ENCODE data around the gene ADRB2.

ADRB2 gene

GRCh38 chr5:148836272-148837250 is 10.2 kb downstream of the ADRB2 start:
- Histone ChIP-seq H3K36me3 (ENCODE audit: insufficient read depth, low read depth, low read length) (no peaks in the 10 kb centered on the region), H3K9ac (ENCODE audit: low read depth, low read length) (no peak overlapping the region), H3K4me3 (ENCODE audit: low read length) (no peak overlapping the region)

GRCh38 chr5:148837383-148837782 is 11.0 kb downstream of the ADRB2 start:
- Histone ChIP-seq H3K9me3 (ENCODE audit: insufficient read depth, low read depth, low read length) (no peaks in the 10 kb centered on the region), H3K36me3 (ENCODE audit: insufficient read depth, low read depth, low read length) (no peaks in the 10 kb centered on the region), H3K27me3 (ENCODE audit: insufficient read depth, low read length) (no peaks in the 10 kb centered on the region), H3K4me3 (ENCODE audit: low read length) (no peak overlapping the region), H3K4me1 (ENCODE audit: insufficient read depth, low read length) (no peaks in the 10 kb centered on the region), H3K27ac (ENCODE audit: low read length) (no peak overlapping the region), H3K9ac (ENCODE audit: low read depth, low read length) (no peak overlapping the region)

More at GRCh38 chr5:148836272-148837250, 10.2 kb downstream of the ADRB2 start:
- Histone ChIP-seq H3K4me1 (ENCODE audit: insufficient read depth, low read length) (no peaks in the 10 kb centered on the region), H3K9me3 (ENCODE audit: insufficient read depth, low read depth, low read length) (no peaks in the 10 kb centered on the region), H3K27me3 (ENCODE audit: insufficient read depth, low read length) (no peaks in the 10 kb centered on the region), H3K27ac (ENCODE audit: low read length) (no peak overlapping the region)

GRCh38 chr5:148838357-148838756 is 11.9 kb downstream of the ADRB2 start:
- no peak overlapping the region for H3K4me3 ChIP-seq (ENCODE audit: low read length)
- H3K27me3 ChIP-seq (ENCODE audit: insufficient read depth, low read length), result no peaks in the 10 kb centered on the region
- H3K27ac ChIP-seq (ENCODE audit: low read length), result no peak overlapping the region
- no peaks in the 10 kb centered on the region for H3K4me1 ChIP-seq (ENCODE audit: insufficient read depth, low read length)
- H3K9me3 ChIP-seq (ENCODE audit: insufficient read depth, low read depth, low read length), result no peaks in the 10 kb centered on the region
- no peaks in the 10 kb centered on the region for H3K36me3 ChIP-seq (ENCODE audit: insufficient read depth, low read depth, low read length)
- no peak overlapping the region for H3K9ac ChIP-seq (ENCODE audit: low read depth, low read length)

- no peak overlapping the region for H3K9ac ChIP-seq (ENCODE audit: low read depth, low read length)
- H3K36me3 ChIP-seq (ENCODE audit: insufficient read depth, low read depth, low read length), result no peaks in the 10 kb centered on the region
- H3K9me3 ChIP-seq (ENCODE audit: insufficient read depth, low read depth, low read length), result no peaks in the 10 kb centered on the region
- no peaks in the 10 kb centered on the region for H3K27me3 ChIP-seq (ENCODE audit: insufficient read depth, low read length)
- no peak overlapping the region for H3K4me3 ChIP-seq (ENCODE audit: low read length)
- H3K4me1 ChIP-seq (ENCODE audit: insufficient read depth, low read length), result no peaks in the 10 kb centered on the region
- no peak overlapping the region for H3K27ac ChIP-seq (ENCODE audit: low read length)
Measured at GRCh38 chr5:148839960-148840359, 13.5 kb downstream of the ADRB2 start.

- Histone ChIP-seq H3K4me1 (ENCODE audit: insufficient read depth, low read length) (no peaks in the 10 kb centered on the region), H3K9me3 (ENCODE audit: insufficient read depth, low read depth, low read length) (no peaks in the 10 kb centered on the region), H3K4me3 (ENCODE audit: low read length) (no peak overlapping the region), H3K27ac (ENCODE audit: low read length) (no peak overlapping the region), H3K9ac (ENCODE audit: low read depth, low read length) (no peak overlapping the region), H3K36me3 (ENCODE audit: insufficient read depth, low read depth, low read length) (no peaks in the 10 kb centered on the region), H3K27me3 (ENCODE audit: insufficient read depth, low read length) (no peaks in the 10 kb centered on the region)
Measured at GRCh38 chr5:148840531-148840930, 14.1 kb downstream of the ADRB2 start.

GRCh38 chr5:148841519-148841918 is 15.1 kb downstream of the ADRB2 start:
- no peak overlapping the region for H3K9ac ChIP-seq (ENCODE audit: low read depth, low read length)
- no peaks in the 10 kb centered on the region for H3K36me3 ChIP-seq (ENCODE audit: insufficient read depth, low read depth, low read length)
- no peaks in the 10 kb centered on the region for H3K9me3 ChIP-seq (ENCODE audit: insufficient read depth, low read depth, low read length)
- no peak overlapping the region for H3K27ac ChIP-seq (ENCODE audit: low read length)
- H3K4me1 ChIP-seq (ENCODE audit: insufficient read depth, low read length), result no peaks in the 10 kb centered on the region
- no peaks in the 10 kb centered on the region for H3K27me3 ChIP-seq (ENCODE audit: insufficient read depth, low read length)
- H3K4me3 ChIP-seq (ENCODE audit: low read length), result no peak overlapping the region

- no peaks in the 10 kb centered on the region for H3K36me3 ChIP-seq (ENCODE audit: insufficient read depth, low read depth, low read length)
- H3K9me3 ChIP-seq (ENCODE audit: insufficient read depth, low read depth, low read length), result no peaks in the 10 kb centered on the region
- H3K27ac ChIP-seq (ENCODE audit: low read length), result no peak overlapping the region
- no peaks in the 10 kb centered on the region for H3K27me3 ChIP-seq (ENCODE audit: insufficient read depth, low read length)
- no peak overlapping the region for H3K4me3 ChIP-seq (ENCODE audit: low read length)
- H3K9ac ChIP-seq (ENCODE audit: low read depth, low read length), result no peak overlapping the region
- H3K4me1 ChIP-seq (ENCODE audit: insufficient read depth, low read length), result no peaks in the 10 kb centered on the region
Measured at GRCh38 chr5:148842161-148842560, 15.8 kb downstream of the ADRB2 start.

- no peaks in the 10 kb centered on the region for H3K4me1 ChIP-seq (ENCODE audit: insufficient read depth, low read length)
- H3K36me3 ChIP-seq (ENCODE audit: insufficient read depth, low read depth, low read length), result no peaks in the 10 kb centered on the region
- no peak overlapping the region for H3K9ac ChIP-seq (ENCODE audit: low read depth, low read length)
- H3K27me3 ChIP-seq (ENCODE audit: insufficient read depth, low read length), result no peaks in the 10 kb centered on the region
- no peak overlapping the region for H3K27ac ChIP-seq (ENCODE audit: low read length)
- H3K4me3 ChIP-seq (ENCODE audit: low read length), result no peak overlapping the region
- no peaks in the 10 kb centered on the region for H3K9me3 ChIP-seq (ENCODE audit: insufficient read depth, low read depth, low read length)
Measured at GRCh38 chr5:148843510-148844318, 17.3 kb downstream of the ADRB2 start.

GRCh38 chr5:148844433-148845280 is 18.2 kb downstream of the ADRB2 start:
- no peak overlapping the region for H3K27ac ChIP-seq (ENCODE audit: low read length)
- no peaks in the 10 kb centered on the region for H3K4me1 ChIP-seq (ENCODE audit: insufficient read depth, low read length)
- H3K4me3 ChIP-seq (ENCODE audit: low read length), result no peak overlapping the region
- H3K36me3 ChIP-seq (ENCODE audit: insufficient read depth, low read depth, low read length), result no peaks in the 10 kb centered on the region
- no peak overlapping the region for H3K9ac ChIP-seq (ENCODE audit: low read depth, low read length)
- H3K27me3 ChIP-seq (ENCODE audit: insufficient read depth, low read length), result no peaks in the 10 kb centered on the region
- H3K9me3 ChIP-seq (ENCODE audit: insufficient read depth, low read depth, low read length), result no peaks in the 10 kb centered on the region

GRCh38 chr5:148846930-148847329 is 20.5 kb downstream of the ADRB2 start:
- no peak overlapping the region for H3K9ac ChIP-seq (ENCODE audit: low read depth, low read length)
- no peaks in the 10 kb centered on the region for H3K36me3 ChIP-seq (ENCODE audit: insufficient read depth, low read depth, low read length)
- no peak overlapping the region for H3K4me3 ChIP-seq (ENCODE audit: low read length)
- H3K27me3 ChIP-seq (ENCODE audit: insufficient read depth, low read length), result no peaks in the 10 kb centered on the region
- no peak overlapping the region for H3K27ac ChIP-seq (ENCODE audit: low read length)
- H3K4me1 ChIP-seq (ENCODE audit: insufficient read depth, low read length), result no peaks in the 10 kb centered on the region
- no peaks in the 10 kb centered on the region for H3K9me3 ChIP-seq (ENCODE audit: insufficient read depth, low read depth, low read length)

GRCh38 chr5:148847456-148847855 is 21.0 kb downstream of the ADRB2 start:
- no peak overlapping the region for H3K27ac ChIP-seq (ENCODE audit: low read length)
- no peak overlapping the region for H3K9ac ChIP-seq (ENCODE audit: low read depth, low read length)
- no peaks in the 10 kb centered on the region for H3K4me1 ChIP-seq (ENCODE audit: insufficient read depth, low read length)
- no peak overlapping the region for H3K4me3 ChIP-seq (ENCODE audit: low read length)
- H3K9me3 ChIP-seq (ENCODE audit: insufficient read depth, low read depth, low read length), result no peaks in the 10 kb centered on the region
- H3K36me3 ChIP-seq (ENCODE audit: insufficient read depth, low read depth, low read length), result no peaks in the 10 kb centered on the region
- no peaks in the 10 kb centered on the region for H3K27me3 ChIP-seq (ENCODE audit: insufficient read depth, low read length)

Data from iPS-20b (cell line).